ENCODE results near the gene BHMT2.

Gene BHMT2

GRCh38 chr5:79136618-79137017 is 67.1 kb downstream of the BHMT2 start:
- H3K27ac ChIP-seq = no peak overlapping the region
- TF ChIP-seq CTCF (conservative IDR thresholded peaks at IDR 0.05) = no peak

Measured in VCaP (cell line).